ENCODE results near the gene ICAM4.

Gene ICAM4

DNA sequence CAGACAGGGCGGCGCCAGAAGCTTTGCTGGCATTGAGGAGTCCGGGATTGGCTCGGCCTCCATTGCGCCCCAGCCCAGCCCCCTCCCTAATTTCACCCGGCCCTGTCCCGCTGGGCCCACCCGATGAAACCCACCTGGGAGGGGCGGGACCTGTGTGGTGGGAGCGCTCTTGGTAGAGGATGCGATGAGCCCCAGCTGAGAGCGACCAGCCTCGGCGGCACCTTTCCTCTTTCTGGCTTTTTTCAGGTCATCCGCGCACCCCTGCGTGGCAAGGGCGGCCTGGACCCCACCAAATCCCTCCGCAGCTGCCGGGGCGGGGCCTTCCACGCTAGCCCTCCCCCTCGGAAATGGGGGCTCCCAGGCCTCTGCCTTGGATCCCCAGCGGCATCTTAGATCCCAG is 22.7 kb downstream of the ICAM4 start, which contains the start of gene ZGLP1:
TSS of gene ZGLP1 (minus strand) at position 393 of the 400 bp plus-strand sequence.
- Mint-ChIP-seq H3K36me3 (ENCODE audit: low read depth) (peaks cover 10% of the 10 kb centered on the region), H3K9me3 (no peaks in the 10 kb centered on the region), H3K4me3 (no peak within 1 kb of the TSS), H3K27ac (peak within 1 kb of the TSS; percentile 66), H3K27me3 (ENCODE audit: low read depth, poor library complexity) (no peaks in the 10 kb centered on the region), H3K4me1 (peaks cover 3% of the 10 kb centered on the region)
- no peak for DNase-seq
- TF ChIP-seq CTCF (IDR thresholded peaks at IDR 0.05) = no peak

DNA sequence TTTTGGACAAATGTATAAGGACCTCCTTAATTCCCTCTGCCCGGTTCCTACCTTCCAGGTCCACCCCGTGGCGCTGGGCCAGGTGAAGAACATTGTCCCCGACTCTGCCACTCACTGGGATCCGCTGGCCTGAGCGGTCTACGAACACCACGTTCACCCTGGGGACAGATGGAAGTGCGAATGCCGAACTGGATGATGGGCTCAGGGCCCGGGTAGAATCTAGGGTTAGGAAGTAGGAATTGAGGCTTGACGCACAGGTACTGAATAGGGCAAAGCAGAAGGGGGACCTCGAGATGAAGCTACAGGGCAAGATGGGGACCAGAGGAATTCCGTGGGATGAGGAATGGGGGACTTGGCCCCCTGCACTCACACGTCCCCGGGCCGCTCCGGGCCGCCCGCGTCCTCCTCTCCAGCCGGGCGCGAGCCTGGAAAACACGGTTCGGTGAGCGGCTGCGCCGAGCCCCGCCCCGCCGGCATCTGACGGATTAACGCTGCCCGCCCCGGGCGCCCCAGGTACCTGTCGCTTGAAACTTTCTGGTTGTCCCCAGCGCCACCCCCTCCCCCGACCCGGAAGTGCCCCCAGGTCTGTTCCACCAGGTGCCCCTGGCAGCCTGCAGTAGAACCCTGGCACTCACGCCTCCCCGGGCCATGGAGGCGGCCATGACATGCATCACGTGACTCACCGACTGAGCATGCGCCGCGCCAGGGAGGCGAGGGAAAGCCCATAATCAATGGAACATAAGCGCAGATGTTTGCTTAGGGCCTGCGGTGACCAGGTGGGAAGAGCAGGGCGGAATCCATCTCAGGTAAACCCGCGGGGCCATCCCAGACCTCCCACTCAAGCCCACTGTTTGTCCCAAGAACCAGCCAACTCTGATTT is 28.8 kb downstream of the ICAM4 start, which contains the start of gene FDX2:
TSS of gene FDX2 (minus strand) at position 681 of the 880 bp plus-strand sequence. CDS start at position 662, 19 bp downstream.
- Mint-ChIP-seq H3K9me3 (no peaks in the 10 kb centered on the region), H3K36me3 (ENCODE audit: low read depth) (peaks cover 19% of the 10 kb centered on the region), H3K27ac (peak within 1 kb of the TSS; percentile 92), H3K4me3 (peak within 1 kb of the TSS; percentile 94), H3K27me3 (ENCODE audit: low read depth, poor library complexity) (no peaks in the 10 kb centered on the region), H3K4me1 (peaks cover 23% of the 10 kb centered on the region)
- no peak for TF ChIP-seq CTCF (IDR thresholded peaks at IDR 0.05)
- DNase-seq = peak; percentile 96

DNA sequence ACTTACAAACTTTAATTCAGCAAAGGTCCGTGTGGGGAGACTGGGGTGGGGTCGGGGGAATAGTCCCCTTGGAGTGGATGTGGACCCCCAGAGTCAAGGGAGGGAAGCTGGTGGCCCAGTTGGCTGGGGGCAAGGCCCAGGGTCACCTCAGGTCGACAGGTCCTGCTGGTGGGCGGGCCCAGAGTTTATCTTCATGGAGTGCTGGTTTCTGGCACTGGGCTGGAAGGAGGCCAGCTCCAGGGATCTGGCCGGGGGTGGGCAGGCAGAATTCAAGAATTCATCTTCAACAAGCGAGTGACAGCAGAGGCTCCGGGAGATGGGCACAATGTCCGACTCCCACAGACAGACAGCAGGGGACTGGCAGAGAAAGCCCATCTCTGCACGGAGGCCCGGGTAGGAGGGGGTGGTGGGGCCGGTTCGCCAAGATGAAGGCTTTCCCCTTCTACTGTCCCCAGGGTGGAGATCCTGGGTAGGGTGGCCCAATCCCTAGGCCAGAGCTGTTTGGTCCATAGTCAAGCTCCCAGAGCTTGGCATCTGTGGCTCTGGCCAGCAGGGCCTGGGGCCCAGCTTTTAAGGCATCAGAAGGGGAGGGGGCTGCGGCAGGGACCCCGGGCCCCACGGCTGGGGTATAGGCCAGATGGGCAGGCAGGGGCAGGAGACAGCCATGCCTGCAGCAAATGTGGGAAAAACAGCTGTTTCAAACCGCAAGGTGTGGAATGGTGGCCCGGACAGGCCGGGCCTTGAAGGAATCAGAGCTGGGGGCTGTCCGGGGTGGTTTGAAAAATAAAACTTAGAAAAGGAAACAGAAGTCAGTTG is 29.7 kb downstream of the ICAM4 start:
- H3K27me3 Mint-ChIP-seq (ENCODE audit: low read depth, poor library complexity) = no peaks in the 10 kb centered on the region
- peak overlapping the region; percentile 94 for H3K4me3 Mint-ChIP-seq
- H3K27ac Mint-ChIP-seq = peak overlapping the region; percentile 92
- DNase-seq = no peak
- TF ChIP-seq CTCF (IDR thresholded peaks at IDR 0.05) = no peak
- H3K9me3 Mint-ChIP-seq = no peaks in the 10 kb centered on the region
- peaks cover 23% of the 10 kb centered on the region for H3K4me1 Mint-ChIP-seq
- H3K36me3 Mint-ChIP-seq (ENCODE audit: low read depth) = peaks cover 19% of the 10 kb centered on the region

GRCh38 chr19:10317045-10317856 is 30.5 kb downstream of the ICAM4 start:
- H3K4me1 Mint-ChIP-seq = peaks cover 23% of the 10 kb centered on the region
- no peak for TF ChIP-seq CTCF (IDR thresholded peaks at IDR 0.05)
- no peaks in the 10 kb centered on the region for H3K9me3 Mint-ChIP-seq
- no peak overlapping the region for H3K27ac Mint-ChIP-seq
- H3K36me3 Mint-ChIP-seq (ENCODE audit: low read depth) = peaks cover 25% of the 10 kb centered on the region
- no peaks in the 10 kb centered on the region for H3K27me3 Mint-ChIP-seq (ENCODE audit: low read depth, poor library complexity)
- no peak overlapping the region for H3K4me3 Mint-ChIP-seq
- no peak for DNase-seq

DNA sequence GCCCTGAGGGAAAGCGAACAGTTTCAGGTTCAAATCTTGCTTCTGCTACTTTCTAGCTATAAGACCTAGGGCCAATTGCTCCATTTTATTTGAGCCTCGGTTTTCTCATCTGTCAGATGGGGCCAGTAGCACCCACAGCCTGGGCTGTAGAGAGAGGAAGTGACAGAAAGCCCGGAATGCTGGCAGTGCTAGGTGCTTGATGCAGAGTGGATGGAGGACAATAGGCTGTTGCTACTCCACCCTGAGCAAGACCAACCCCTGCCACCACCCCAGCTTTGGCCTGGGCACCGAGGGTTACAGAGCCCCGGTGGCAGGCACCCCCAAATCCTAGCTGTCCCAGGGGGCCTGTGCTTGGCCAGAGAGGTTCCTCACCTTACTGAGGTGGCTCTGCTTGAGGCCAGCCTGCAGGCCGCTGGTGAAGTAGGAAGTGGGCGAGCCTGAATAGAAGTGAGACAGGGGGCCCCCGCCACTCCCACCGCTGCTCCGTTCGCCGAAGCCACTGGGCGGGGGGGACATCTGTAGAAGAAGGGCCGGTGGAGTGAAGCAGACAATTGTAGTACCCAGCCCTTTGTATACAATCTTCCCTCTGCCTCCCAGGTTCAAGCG is 31.2 kb downstream of the ICAM4 start:
- Mint-ChIP-seq H3K36me3 (ENCODE audit: low read depth) (peaks cover 24% of the 10 kb centered on the region), H3K9me3 (no peaks in the 10 kb centered on the region), H3K4me3 (no peak overlapping the region), H3K27me3 (ENCODE audit: low read depth, poor library complexity) (no peaks in the 10 kb centered on the region), H3K27ac (peak overlapping the region; percentile 68), H3K4me1 (peaks cover 23% of the 10 kb centered on the region)
- TF ChIP-seq CTCF (IDR thresholded peaks at IDR 0.05) = no peak
- DNase-seq = no peak

All from nephron progenitor cell (in vitro differentiated cells).